SKM-1 treated with dmso at 0.1 percent for 144 hours (cell line): ENCODE data around the gene FOXO3B.
"Not testable (repeated sequence)": the region's sequence is repeated elsewhere in the genome, so short reads cannot be mapped to it uniquely, and the experiment has no call there.

Experiments
- DNase-seq: peaks from one replicate; lab custom pipeline; 2025; ENCODE audit not compliant: unreplicated experiment; lab: John Stamatoyannopoulos, UW

The FOXO3B gene

GRCh38 chr17:18681767-18682571 is at the start of gene FOXO3B:
Gene FOXO3B (minus strand): TSS chr17:18682314. CDS start chr17:18681651, 663 bp downstream.
- DNase-seq: peak; percentile 87

GRCh38 chr17:18723509-18723908 is 41.4 kb upstream of the FOXO3B start:
- not testable (repeated sequence) for DNase-seq

- not testable (repeated sequence) for DNase-seq
These were observed 40.5 kb upstream of the FOXO3B start for GRCh38 chr17:18722612-18723011.

GRCh38 chr17:18721775-18722547 is 39.8 kb upstream of the FOXO3B start:
- DNase-seq: not testable (repeated sequence)

GRCh38 chr17:18719428-18720110 is 37.5 kb upstream of the FOXO3B start:
- not testable (repeated sequence) for DNase-seq

- DNase-seq: not testable (repeated sequence)
These were observed 36.7 kb upstream of the FOXO3B start for GRCh38 chr17:18718643-18719427.

GRCh38 chr17:18712354-18712999 is 30.4 kb upstream of the FOXO3B start:
- DNase-seq: peak; percentile 13

GRCh38 chr17:18708215-18708614 is 26.1 kb upstream of the FOXO3B start:
- not testable (repeated sequence) for DNase-seq

GRCh38 chr17:18705955-18706354 is 23.8 kb upstream of the FOXO3B start:
- not testable (repeated sequence) for DNase-seq

GRCh38 chr17:18698473-18699103 is 16.5 kb upstream of the FOXO3B start:
- DNase-seq: not testable (repeated sequence)

GRCh38 chr17:18695143-18695542 is 13.0 kb upstream of the FOXO3B start:
- not testable (repeated sequence) for DNase-seq

GRCh38 chr17:18682668-18683067 is 554 bp upstream of the FOXO3B start:
- not testable (repeated sequence) for DNase-seq

GRCh38 chr17:18677381-18677780 is 4.7 kb downstream of the FOXO3B start:
- DNase-seq: not testable (repeated sequence)

GRCh38 chr17:18676928-18677327 is 5.2 kb downstream of the FOXO3B start:
- DNase-seq: not testable (repeated sequence)

GRCh38 chr17:18672395-18673227 is 9.5 kb downstream of the FOXO3B start:
- DNase-seq: not testable (repeated sequence)

- not testable (repeated sequence) for DNase-seq
These were observed 13.5 kb downstream of the FOXO3B start for GRCh38 chr17:18668625-18669024.

GRCh38 chr17:18667535-18667934 is 14.6 kb downstream of the FOXO3B start:
- not testable (repeated sequence) for DNase-seq

- DNase-seq: not testable (repeated sequence)
These were observed 15.8 kb downstream of the FOXO3B start for GRCh38 chr17:18666326-18666725.
